Activated CD8-positive, alpha-beta memory T cell treated with anti-CD3 and anti-CD28 coated beads, Interleukin-2, amount 50 U/mL, for 24 hours (primary cell): ENCODE measurements around the gene MAP2.

Source experiments
- DNase-seq: peaks from one replicate; pipeline ENCODE4 v3.0.0-alpha.2; 2020; ENCODE audit errors: extremely low read depth

Gene MAP2

DNA sequence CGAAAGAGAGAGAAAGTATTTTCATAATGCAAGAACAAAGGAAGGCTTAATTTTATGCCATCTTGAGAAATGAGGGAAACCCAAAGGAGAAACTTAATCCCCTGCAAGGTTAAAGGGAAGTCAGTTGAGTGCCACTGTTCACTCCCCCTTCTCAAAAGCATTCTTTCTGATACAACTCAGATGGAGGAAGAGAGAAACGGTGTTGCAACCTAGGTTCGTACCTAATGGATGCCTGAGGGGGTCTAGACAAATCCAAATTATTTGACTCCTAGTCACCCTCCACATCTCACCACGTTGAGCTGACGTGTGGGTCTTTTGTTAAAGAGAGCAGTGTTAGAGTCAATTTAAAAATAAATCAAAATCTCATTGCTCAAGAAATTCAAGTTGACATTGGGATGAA lies 295.2 kb downstream of the MAP2 start:
- DNase-seq = no peak

DNA sequence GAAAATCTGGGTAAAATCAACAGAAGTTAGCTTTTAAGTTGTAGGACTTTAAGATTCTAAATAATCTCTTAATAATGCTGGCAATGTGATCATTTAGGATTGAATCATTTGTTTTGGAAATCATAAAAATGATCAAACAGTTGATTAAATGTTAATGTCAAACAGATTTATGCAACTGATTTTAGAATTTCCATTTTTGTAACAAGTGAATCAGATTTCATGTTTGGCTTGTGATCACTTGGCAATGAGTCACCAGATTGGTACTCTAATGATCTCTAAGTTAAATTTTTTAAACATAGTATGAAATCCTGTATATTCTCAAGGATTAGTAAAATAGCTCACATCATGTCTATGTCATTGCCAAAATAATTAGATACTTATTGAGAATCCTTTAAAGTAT lies 297.6 kb downstream of the MAP2 start:
- DNase-seq = no peak

DNA sequence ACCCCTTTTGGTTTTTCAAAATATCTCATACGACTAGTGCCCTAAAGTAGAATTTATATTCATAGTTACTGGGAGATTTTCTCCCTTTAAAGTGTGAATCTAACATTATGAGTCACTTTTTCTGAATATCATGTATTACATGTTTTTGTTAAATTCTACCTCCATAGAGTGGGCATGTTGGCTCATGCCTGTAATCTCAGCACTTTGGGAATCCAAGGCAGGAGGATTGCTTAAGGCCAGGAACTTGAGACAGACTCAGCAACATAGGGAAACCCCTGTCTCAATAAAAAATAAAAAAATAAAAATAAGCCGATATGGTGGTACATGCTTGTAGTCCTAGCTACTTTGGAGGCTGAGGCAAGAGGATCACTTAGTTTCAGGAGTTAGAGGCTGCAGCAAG lies 302.5 kb downstream of the MAP2 start:
- no peak for DNase-seq

DNA sequence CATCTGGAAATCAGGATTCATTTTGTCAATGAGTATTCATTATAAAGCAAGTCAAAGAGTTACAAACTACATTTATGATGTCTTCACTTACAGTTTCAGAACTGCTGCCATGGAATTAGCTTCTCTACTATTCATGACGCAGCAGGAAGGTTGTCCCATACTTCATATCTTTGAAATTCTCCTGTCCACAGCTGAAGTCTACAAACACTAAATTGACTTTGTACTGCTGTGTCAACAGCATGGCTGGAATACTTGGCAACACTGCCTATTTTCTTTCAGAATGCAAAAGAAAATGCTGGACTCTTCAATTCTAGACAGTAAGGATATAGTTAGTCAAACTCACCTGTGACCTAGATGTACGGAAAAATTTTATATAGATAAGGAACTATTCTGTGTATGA lies 303.2 kb downstream of the MAP2 start:
- no peak for DNase-seq

DNA sequence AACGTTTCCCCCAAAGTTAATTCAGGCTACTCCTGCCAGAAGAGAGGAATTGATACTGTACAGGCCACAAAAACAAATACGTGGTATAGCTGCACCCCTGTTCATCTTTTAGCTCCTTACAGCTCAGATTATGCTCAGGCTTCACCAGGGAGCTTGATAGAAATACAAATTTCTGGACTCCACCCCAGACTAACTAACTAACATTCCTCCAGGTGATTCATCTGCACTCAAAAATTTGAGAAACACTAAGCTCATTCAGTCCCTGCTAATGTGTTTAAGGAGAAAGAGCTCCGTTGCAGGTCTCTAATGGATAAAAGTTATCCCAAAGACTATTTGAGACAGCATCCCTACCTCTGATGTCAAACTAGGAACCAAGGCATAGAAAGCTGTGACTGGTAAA lies 311.0 kb downstream of the MAP2 start:
- DNase-seq = no peak

DNA sequence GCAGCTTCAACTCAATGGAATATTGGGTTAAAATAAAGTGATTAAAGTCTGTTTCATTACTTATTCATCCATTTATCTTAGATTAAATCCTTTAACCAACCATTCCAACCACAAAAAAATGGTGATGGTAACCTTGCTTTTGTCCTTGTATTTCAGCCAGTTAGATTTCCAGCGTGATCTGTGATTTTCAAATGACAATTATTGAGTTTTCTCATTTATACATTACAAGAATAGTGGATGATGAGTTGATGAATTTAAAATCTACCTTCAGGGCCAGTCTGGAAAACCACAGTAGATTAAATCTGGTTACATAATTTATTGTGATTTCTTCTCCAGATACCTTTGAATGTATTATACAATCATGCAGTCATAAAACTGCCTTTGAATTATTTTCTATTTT lies 318.1 kb downstream of the MAP2 start:
- DNase-seq = no peak

DNA sequence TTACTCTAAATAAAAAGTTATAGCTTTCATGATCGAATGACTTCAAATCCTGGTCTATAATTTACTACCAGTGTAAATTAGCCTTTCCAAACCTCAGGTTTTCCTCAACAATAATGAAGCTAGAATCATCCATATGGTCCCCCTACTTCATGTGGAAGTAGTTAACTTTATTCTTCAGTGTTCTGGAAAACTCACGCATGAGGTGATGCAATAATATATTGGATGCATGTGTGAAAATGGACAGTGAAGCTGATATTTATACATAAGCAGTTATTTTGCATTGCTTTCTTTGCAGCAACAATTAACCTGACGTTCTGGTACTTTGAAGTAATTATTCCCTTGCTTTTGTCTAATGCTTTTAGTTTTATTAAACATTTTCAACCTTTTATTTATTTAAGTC lies 329.2 kb downstream of the MAP2 start:
- DNase-seq = no peak

DNA sequence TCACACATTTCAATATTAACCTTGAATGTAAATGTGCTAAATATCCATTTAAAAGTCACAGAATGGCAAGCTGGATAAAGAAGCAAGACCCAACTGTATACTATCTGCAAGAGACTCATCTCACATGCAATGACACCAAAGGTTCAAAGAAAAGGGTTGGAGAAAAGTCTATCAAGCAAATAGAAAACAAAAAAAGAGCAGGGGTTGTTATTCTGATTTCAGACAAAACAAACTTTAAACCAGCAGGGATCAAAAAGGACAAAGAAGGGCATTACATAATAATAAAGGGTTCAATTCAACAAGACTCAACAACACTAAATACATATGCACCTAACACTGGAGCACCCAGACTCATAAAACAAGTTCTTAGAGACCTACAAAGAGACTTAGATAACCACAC lies 333.3 kb downstream of the MAP2 start:
- DNase-seq = no peak

DNA sequence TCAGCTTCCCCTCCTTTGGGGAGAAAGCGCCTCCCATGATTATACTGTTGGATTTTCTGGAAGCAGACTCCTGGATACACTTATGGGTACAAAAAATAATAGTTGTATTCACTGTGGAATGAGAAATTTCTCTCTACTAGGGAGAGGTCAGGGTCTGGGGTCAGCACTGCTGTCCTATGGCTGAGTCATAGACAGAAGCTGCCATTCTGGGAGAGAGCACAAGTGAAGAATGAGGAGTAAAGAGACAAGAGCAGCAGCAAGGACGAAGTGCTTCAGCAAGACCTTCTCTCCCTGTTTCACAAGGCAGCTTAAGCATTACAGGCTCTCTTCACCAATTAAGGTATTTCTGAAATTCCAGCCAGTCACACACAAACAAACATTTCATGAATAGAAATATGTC lies 337.7 kb downstream of the MAP2 start:
- no peak for DNase-seq

DNA sequence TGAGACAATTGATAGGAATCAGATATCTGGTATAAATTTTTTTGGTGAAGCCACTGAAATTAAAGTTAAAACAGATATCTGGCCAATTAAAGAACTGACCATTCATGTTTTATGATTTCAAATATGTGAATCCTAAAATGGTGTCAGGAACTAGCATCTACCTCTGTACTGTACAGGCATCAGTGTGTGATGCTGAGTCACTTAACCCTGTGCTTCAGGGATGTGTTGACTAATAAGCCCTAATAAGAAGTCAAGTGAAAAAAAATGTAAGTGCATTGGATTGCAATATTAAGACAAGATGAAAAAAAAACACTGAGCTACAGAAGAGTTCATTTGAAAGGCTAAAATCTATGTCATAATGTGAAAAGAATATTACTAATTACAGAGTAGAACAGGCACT lies 338.7 kb downstream of the MAP2 start:
- no peak for DNase-seq

DNA sequence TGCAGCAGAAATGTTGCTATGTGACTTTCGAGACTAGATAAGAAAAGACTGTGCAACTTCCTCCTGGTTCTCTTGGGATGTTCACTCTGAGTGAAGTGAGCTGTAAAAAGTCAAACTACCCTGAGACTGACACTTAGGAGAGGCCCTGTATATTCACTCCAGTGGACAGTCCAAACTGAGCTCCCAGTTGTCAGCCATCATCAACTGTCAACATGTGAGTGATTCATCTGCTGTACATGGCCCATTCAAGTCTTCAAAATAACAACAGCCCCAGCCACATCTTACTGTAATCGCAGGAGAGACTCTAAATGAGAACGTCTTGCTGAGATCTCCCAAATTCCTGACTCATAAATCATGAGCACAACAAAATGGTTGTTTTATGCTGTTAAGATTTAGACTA lies 339.3 kb downstream of the MAP2 start:
- DNase-seq = no peak

DNA sequence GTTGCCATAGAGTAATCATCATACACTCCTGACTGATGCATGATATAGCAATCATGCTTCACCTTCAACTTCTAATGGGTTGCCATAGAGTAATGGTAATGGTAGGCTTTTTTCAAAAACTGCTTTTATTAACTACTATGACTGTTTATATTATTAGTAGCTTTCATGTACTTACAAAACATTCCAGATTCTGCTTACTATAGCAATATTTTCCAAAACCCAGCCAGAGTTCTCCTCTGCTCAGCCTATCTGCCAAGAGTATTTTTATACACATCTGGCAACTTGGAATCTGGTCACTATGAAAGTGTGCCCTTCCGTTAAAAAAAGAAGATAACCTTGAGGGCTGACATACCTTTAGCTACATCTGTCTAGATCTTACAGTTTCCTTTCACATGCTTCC lies 342.8 kb downstream of the MAP2 start:
- DNase-seq = no peak

DNA sequence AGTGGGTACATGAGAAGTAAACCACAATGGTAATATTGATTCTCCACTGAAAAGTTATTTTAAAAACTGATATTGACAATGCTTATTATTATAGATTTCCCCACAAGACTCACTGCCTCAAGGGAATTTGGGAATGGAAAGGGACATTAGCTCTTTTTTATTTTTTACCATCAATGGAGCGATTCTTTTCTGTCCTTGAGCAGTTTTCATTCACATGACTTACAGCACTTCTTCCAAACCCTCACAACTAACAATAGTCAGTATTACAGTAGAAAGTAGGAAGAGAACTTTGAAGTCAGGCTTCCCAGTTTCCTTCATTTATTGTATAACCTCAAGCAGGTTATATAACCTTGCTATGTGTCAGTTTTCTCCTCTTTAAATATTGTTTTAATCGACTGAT lies 343.5 kb downstream of the MAP2 start:
- no peak for DNase-seq

DNA sequence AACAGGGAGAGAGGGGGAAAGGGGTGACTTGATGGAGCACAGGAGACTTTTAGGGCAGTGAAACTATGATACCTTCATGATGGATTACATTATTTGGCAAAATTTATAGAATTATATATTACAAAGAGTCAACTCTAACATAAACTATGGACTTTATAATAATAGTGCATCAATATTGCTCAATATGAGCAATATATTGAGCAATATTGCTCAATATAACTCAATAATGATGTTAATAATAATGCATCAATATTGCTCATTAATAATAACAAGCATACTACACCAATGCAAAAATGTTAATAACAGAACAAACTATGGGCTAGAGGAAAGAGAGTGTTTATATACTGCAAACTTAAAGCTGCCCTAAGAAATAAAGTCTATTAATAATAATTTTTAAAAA lies 344.7 kb downstream of the MAP2 start:
- no peak for DNase-seq

DNA sequence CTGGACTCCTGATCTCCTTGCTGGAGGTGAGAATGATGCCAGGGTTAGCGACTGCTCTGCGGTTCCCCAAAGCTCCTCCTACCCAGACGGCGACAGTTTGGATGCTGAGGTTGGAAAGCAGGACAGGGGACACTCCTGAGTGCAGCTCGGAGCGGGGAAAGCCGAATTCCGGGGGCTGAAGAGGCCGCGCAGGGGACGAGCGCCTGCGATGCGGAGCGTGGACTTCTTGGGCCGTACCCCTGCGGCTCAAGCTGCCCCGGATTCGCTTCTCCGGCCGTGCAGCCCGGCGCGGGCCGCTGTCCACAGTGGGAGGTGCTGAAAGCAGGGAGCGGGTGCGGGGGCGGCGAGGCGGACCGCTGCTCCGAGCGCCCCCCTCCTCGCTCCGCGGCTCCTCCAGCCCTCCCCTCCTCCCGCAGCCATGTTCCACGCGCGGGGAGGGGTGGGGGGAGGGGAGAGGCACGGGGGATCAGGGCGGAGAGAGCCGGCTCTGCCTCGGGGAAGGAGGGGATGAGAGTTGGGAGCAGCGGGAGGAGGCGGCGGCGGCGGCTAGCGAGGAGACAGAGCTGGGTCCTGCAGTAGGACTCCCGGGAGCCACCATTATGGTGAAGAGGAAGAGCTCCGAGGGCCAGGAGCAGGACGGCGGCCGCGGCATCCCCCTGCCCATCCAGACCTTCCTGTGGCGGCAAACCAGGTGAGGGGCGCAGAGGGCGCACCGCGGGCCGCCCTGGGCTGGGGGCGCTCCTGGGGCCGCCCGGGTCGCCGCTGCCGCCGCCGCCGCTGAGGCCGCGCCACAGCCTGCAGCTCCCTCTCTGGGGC lies 347.8 kb downstream of the MAP2 start, which contains the start of gene UNC80:
Gene UNC80, plus strand, starts transcription at position 359 of the 816 bp plus-strand sequence. Its CDS starts 241 bp downstream, at position 600.
- no peak for DNase-seq

DNA sequence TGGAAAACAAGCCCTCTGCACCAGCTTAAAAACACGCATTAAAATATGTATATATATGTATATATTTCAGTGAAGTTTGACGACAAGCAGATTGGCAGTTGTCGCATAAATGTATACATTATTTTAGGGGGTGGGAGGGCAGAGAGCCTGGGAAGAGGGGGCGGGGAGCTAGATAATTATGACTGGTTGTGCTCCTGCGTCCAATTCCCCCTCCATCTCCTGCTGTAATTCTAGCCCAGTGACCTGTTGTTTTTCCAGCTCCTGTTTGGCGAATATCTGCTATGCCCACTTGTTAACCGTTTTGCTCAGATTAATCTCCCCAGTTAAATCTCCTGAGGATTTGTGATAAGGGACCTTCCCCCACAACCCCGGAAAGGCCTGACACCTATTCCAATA lies 348.4 kb downstream of the MAP2 start:
- no peak for DNase-seq

DNA sequence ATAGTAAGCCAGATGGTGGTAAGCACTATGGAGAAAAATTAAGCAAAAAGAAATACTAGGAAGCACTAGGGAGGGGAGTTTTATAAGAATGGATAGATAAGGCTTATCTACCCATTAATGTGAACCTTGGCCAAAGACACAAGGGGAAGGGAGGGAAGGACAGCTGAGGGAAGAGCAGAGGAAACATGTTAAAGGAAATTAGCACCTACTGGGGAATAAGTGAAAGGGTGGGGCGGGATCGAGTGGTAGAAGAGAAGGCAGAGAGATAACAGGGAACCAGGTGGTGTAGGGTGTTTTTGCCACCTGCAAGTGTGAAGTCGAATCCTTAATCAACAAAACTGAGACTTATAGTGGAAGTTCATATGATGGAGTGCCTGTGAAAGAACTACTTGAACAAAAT lies 349.5 kb downstream of the MAP2 start:
- no peak for DNase-seq
